Endothelial cell of umbilical vein (primary cell): ENCODE data around the gene MUC5AC. TPM values are rescaled to one million over a fixed set of nuclear protein-coding genes. Genes with fewer than 3 reads are reported as not detected.

Experiments used
- BruUV-seq: library from RNA; stranded (reverse); fragments of 400-500 nt; replicated peaks from 2 replicates; lab custom pipeline; 2021; lab: Mats Ljungman, UMichigan
- CTCF ChIA-PET: fragments of 300-600, 350-600 bp; sonication (Branson Sonifier 250); formaldehyde crosslinking; loops from one replicate; lab custom pipeline; 2021; ENCODE audit warnings: antibody characterized with exemption, inconsistent platforms; lab: Charles Lee
- POLR2A ChIA-PET: fragments of 300-600, 350-600 bp; sonication (Branson Sonifier 250); formaldehyde crosslinking; loops from one replicate; lab custom pipeline; 2021; ENCODE audit warnings: antibody characterized with exemption, inconsistent platforms; lab: Charles Lee
- DNase-seq: peaks from one replicate; pipeline ENCODE4 v3.0.0-alpha.2; 2011; ENCODE audit warnings: low read depth, low spot score
- FAIRE-seq: peaks from 2 replicates; lab custom pipeline; 2011; peaks lifted over from hg19 to GRCh38; lab: Jason Lieb, UNC
- H2AFZ ChIP-seq: 2 replicates; pipeline ENCODE4 v1.6.0; 2012; ENCODE audit warnings: low read depth, low read length, control low read depth, inconsistent platforms
- H3K27ac ChIP-seq: 2 replicates; pipeline ENCODE4 v1.5.1; 2011; ENCODE audit warnings: low read depth, mild to moderate bottlenecking, control low read depth, low read length, moderate library complexity; ENCODE audit not compliant: insufficient read depth
- H3K27me3 ChIP-seq, 2 experiments: 2 replicates each; pipeline versions ENCODE4 v1.6.0 to v1.6.1; 2011; ENCODE audit warnings: low read length in 2 of 2, mixed read lengths in 1 of 2; ENCODE audit not compliant: control insufficient read depth in 2 of 2, insufficient read depth in 2 of 2
- H3K36me3 ChIP-seq, 2 experiments: 2 replicates in 1 of 2; 3 replicates in 1 of 2; pipeline ENCODE4 v1.5.1; 2011; ENCODE audit warnings: low read length in 2 of 2, mild to moderate bottlenecking in 1 of 2, moderate library complexity in 1 of 2; ENCODE audit not compliant: control insufficient read depth in 2 of 2, insufficient read depth in 2 of 2; ENCODE audit errors: extremely low read depth in 1 of 2
- H3K4me1 ChIP-seq: 3 replicates; pipeline ENCODE4 v1.5.1; 2011; ENCODE audit warnings: mild to moderate bottlenecking, low read length; ENCODE audit not compliant: control insufficient read depth, insufficient read depth; ENCODE audit errors: extremely low read depth
- H3K4me2 ChIP-seq: 2 replicates; pipeline ENCODE4 v1.6.1; 2011; ENCODE audit warnings: low read length, control low read depth, mixed read lengths; ENCODE audit not compliant: insufficient read depth
- H3K4me3 ChIP-seq, 3 experiments: fragments of 200-600 bp in 1 of 3; sonication (generic), shearing (Covaris generic) in 1 of 3; replicated peaks in 1 of 3; 2 replicates each; pipeline ENCODE4 v1.5.1; 2011 to 2016; ENCODE audit warnings: control low read depth in 3 of 3, low read length in 3 of 3, mild to moderate bottlenecking in 2 of 3, inconsistent platforms in 1 of 3, low read depth in 1 of 3, moderate library complexity in 1 of 3; ENCODE audit not compliant: insufficient read depth in 1 of 3
- H3K79me2 ChIP-seq: 2 replicates; pipeline ENCODE4 v1.6.0; 2012; ENCODE audit warnings: low read length, inconsistent platforms; ENCODE audit not compliant: control insufficient read depth, insufficient read depth
- H3K9ac ChIP-seq: replicated peaks from 2 replicates; pipeline ENCODE3; 2011; ENCODE audit warnings: low read length, control low read depth; ENCODE audit not compliant: insufficient read depth; ENCODE audit errors: extremely low read depth
- H3K9me1 ChIP-seq: replicated peaks from 3 replicates; pipeline ENCODE4 v1.6.0; 2011; ENCODE audit warnings: mild to moderate bottlenecking, low read length; ENCODE audit not compliant: control insufficient read depth, insufficient read depth; ENCODE audit errors: extremely low read depth
- H3K9me3 ChIP-seq: replicated peaks from 2 replicates; pipeline ENCODE4 v1.5.1; 2012; ENCODE audit warnings: low read length, inconsistent platforms; ENCODE audit not compliant: control insufficient read depth, insufficient read depth
- H4K20me1 ChIP-seq: replicated peaks from 2 replicates; pipeline ENCODE3; 2011; ENCODE audit warnings: mild to moderate bottlenecking, low read length; ENCODE audit not compliant: control insufficient read depth, insufficient read depth; ENCODE audit errors: extremely low read depth
- EZH2 ChIP-seq: IDR thresholded peaks from 2 replicates; pipeline ENCODE4 v1.6.1; 2012; ENCODE audit warnings: borderline replicate concordance, low read depth, mild to moderate bottlenecking, moderate library complexity, low read length, inconsistent platforms; ENCODE audit not compliant: severe bottlenecking
- FOS ChIP-seq: IDR thresholded peaks from 2 replicates; pipeline ENCODE4 v1.6.1; 2011; ENCODE audit warnings: mild to moderate bottlenecking, low read length, moderate library complexity, borderline replicate concordance; ENCODE audit not compliant: insufficient read depth
- GATA2 ChIP-seq: IDR thresholded peaks from 2 replicates; pipeline ENCODE4 v1.7.0; 2011; ENCODE audit warnings: low read depth, mild to moderate bottlenecking, moderate library complexity, mixed read lengths, low read length; ENCODE audit not compliant: insufficient read length, insufficient read depth
- JUN ChIP-seq: IDR thresholded peaks from 2 replicates; pipeline ENCODE4 v1.6.1; 2011; ENCODE audit warnings: borderline replicate concordance, low read depth; ENCODE audit not compliant: insufficient read length, insufficient read depth
- MYC ChIP-seq: IDR thresholded peaks from one replicate; pipeline ENCODE4 v1.6.1; 2011; ENCODE audit warnings: mild to moderate bottlenecking, low read depth, low read length
- POLR2A ChIP-seq: IDR thresholded peaks from 2 replicates; pipeline ENCODE4 v1.6.1; 2012; ENCODE audit warnings: low read depth, mild to moderate bottlenecking, control low read depth, low read length
- POLR2AphosphoS5 ChIP-seq: IDR thresholded peaks from 2 replicates; pipeline ENCODE4 v1.6.1; 2012; ENCODE audit warnings: low read depth, mild to moderate bottlenecking, control low read depth, low read length, moderate library complexity; ENCODE audit not compliant: insufficient read depth
- dilution Hi-C: fragments of 300-500 bp; cut with MboI; formaldehyde crosslinking; loops from one replicate; pipeline ENCODE4 v1.15.0; 2019; ENCODE audit warnings: low sequenced_read_pairs; ENCODE audit not compliant: extremely low pct_ligation_motif_present
- intact Hi-C: fragments of 100-400 bp; cut with micrococcal nuclease; formaldehyde crosslinking; loops from one replicate; pipeline ENCODE4 v1.10.0; 2022
- polyA plus RNA-seq, 4 experiments: library from polyadenylated mRNA; depleted of rRNA in 3 of 4; stranded (reverse) in 3 of 4; unstranded in 1 of 4; fragments of >200 nt; gene quantifications; 2 replicates each; pipeline versions ENCODE4 v1.2.1 to v1.2.3, GENCODE V29; 2011 to 2012; ENCODE audit warnings: missing spikeins in 1 of 4
- total RNA-seq: library from RNA; stranded (reverse); gene quantifications from 2 replicates; pipeline ENCODE4 v1.2.3, GENCODE V29; 2021
- TF ChIP-seq, protein P1 (sequence below): IDR thresholded peaks from 2 replicates; pipeline ENCODE4 v1.6.1; 2011; ENCODE audit not compliant: insufficient read depth, insufficient read length
- TF ChIP-seq, protein P2 (sequence below), 2 donors: IDR thresholded peaks; 1 replicate in 1 of 2; 2 replicates in 1 of 2; pipeline ENCODE4 v1.5.1; 2011; ENCODE audit warnings: low read length in 2 of 2, mild to moderate bottlenecking in 2 of 2, moderate library complexity in 2 of 2, control low read depth in 1 of 2, inconsistent platforms in 1 of 2, low read depth in 1 of 2; ENCODE audit not compliant: insufficient read depth in 1 of 2; ENCODE audit errors: extremely low read depth in 1 of 2

The MUC5AC gene
- total and polyA plus RNA-seq, 2 donors (not counting 3 experiments of a cell fraction or from before 2014, with no cell fraction given): not detected

GRCh38 chr11:1121813-1122663, 35.7 kb upstream of the MUC5AC start:
- Histone ChIP-seq H3K9me3 (no peaks in the 10 kb centered on the region), H2AFZ (no peak overlapping the region), H3K4me1 (no peaks in the 10 kb centered on the region), H3K9me1 (no peaks in the 10 kb centered on the region), H3K27me3 (no peaks in the 10 kb centered on the region), H3K4me3 (no peak overlapping the region), H3K27ac (no peak overlapping the region), H3K9ac (no peak overlapping the region), H3K36me3 (no peaks in the 10 kb centered on the region), H3K4me2 (no peak overlapping the region), H4K20me1 (no peaks in the 10 kb centered on the region), H3K79me2 (no peaks in the 10 kb centered on the region)
- TF ChIP-seq JUN: no peak
- TF ChIP-seq POLR2AphosphoS5: no peak
- no peak for TF ChIP-seq EZH2
- TF ChIP-seq FOS: no peak
- TF ChIP-seq POLR2A: no peak
- TF ChIP-seq, protein P1, sequence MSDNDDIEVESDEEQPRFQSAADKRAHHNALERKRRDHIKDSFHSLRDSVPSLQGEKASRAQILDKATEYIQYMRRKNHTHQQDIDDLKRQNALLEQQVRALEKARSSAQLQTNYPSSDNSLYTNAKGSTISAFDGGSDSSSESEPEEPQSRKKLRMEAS: no peak
- TF ChIP-seq, protein P2, sequence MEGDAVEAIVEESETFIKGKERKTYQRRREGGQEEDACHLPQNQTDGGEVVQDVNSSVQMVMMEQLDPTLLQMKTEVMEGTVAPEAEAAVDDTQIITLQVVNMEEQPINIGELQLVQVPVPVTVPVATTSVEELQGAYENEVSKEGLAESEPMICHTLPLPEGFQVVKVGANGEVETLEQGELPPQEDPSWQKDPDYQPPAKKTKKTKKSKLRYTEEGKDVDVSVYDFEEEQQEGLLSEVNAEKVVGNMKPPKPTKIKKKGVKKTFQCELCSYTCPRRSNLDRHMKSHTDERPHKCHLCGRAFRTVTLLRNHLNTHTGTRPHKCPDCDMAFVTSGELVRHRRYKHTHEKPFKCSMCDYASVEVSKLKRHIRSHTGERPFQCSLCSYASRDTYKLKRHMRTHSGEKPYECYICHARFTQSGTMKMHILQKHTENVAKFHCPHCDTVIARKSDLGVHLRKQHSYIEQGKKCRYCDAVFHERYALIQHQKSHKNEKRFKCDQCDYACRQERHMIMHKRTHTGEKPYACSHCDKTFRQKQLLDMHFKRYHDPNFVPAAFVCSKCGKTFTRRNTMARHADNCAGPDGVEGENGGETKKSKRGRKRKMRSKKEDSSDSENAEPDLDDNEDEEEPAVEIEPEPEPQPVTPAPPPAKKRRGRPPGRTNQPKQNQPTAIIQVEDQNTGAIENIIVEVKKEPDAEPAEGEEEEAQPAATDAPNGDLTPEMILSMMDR (IDR thresholded peaks at IDR 0.05; ENCODE audit: extremely low read depth in 1 of 2, insufficient read depth in 1 of 2, low read depth in 1 of 2, low read length in 2 of 2): no peak
- TF ChIP-seq MYC: no peak
- no peak for TF ChIP-seq GATA2
- ChIA-PET CTCF (no interaction called here), POLR2A (no interaction called here)
- intact Hi-C loops (no loop called here), dilution Hi-C loops (no loop called here)
- FAIRE-seq (no peak), DNase-seq (no peak)
- no TSS peak for BruUV-seq
